HepG2 (cell line): Measurements from ENCODE around the gene MMP7. TPM values are rescaled to one million over a fixed set of nuclear protein-coding genes. Genes with fewer than 3 reads are reported as not detected.

Experiments
- ATAC-seq: fragments of 200-7000 bp; cut with Tn5 transposase; 3 replicates; pipeline ENCODE4 v1.9.1; 2020; ENCODE audit warnings: mild to moderate bottlenecking, moderate library complexity
- BruUV-seq: library from RNA; stranded (reverse); fragments of 400-500 nt; replicated peaks from 2 replicates; lab custom pipeline; 2021; lab: Mats Ljungman, UMichigan
- CTCF ChIA-PET: fragments of 300-600 bp; formaldehyde crosslinking; extraction: SDS; loops from one replicate; lab custom pipeline; 2021; ENCODE audit warnings: low total read pairs, inconsistent platforms, low intra/inter-chr PET ratio; lab: Yijun Ruan, JAX
- POLR2A ChIA-PET: fragments of 350-600 bp; sonication (Branson Sonifier 250); formaldehyde crosslinking; loops from one replicate; lab custom pipeline; 2020; ENCODE audit warnings: antibody characterized with exemption, inconsistent platforms; lab: Yijun Ruan, JAX
- DNase-seq: peaks from one replicate; pipeline ENCODE4 v3.0.0-alpha.2; 2015; ENCODE audit warnings: low spot score
- FAIRE-seq: peaks from 3 replicates; lab custom pipeline; 2011; peaks lifted over from hg19 to GRCh38; lab: Jason Lieb, UNC
- H2AFZ ChIP-seq: one replicate; pipeline ENCODE4 v1.6.1; 2011; ENCODE audit warnings: low read length, inconsistent platforms
- H3K27ac ChIP-seq: fragments of 300-600 bp; 3 replicates; pipeline ENCODE4 v1.8.0; 2011; ENCODE audit warnings: mixed run types, mild to moderate bottlenecking, mixed read lengths, low read length, inconsistent platforms; ENCODE audit not compliant: insufficient read depth; ENCODE audit errors: extremely low read length
- H3K27me3 ChIP-seq, 2 experiments: fragments of 200-600 bp in 1 of 2; 2 replicates in 1 of 2; 3 replicates in 1 of 2; pipeline versions ENCODE4 v1.6.0 to v1.8.0; 2011; ENCODE audit warnings: low read length in 2 of 2, mild to moderate bottlenecking in 2 of 2, moderate library complexity in 2 of 2, inconsistent platforms in 1 of 2; ENCODE audit not compliant: insufficient read depth in 2 of 2, control insufficient read depth in 1 of 2
- H3K36me3 ChIP-seq, 2 experiments: fragments of 200-600 bp in 1 of 2; replicated peaks in 1 of 2; 2 replicates in 1 of 2; 3 replicates in 1 of 2; pipeline versions ENCODE4 v1.5.1 to v1.8.0; 2011; ENCODE audit warnings: low read length in 2 of 2, inconsistent platforms in 1 of 2; ENCODE audit not compliant: insufficient read depth in 2 of 2, control insufficient read depth in 1 of 2
- H3K4me1 ChIP-seq: 2 replicates; pipeline ENCODE4 v1.5.1; 2012; ENCODE audit warnings: low read length, inconsistent platforms; ENCODE audit not compliant: insufficient read depth
- H3K4me2 ChIP-seq: 2 replicates; pipeline ENCODE4 v1.6.0; 2011; ENCODE audit warnings: low read depth, low read length, inconsistent platforms
- H3K4me3 ChIP-seq, 3 experiments: fragments of 200-600 bp in 1 of 3; sonication (generic), shearing (Covaris generic) in 1 of 3; replicated peaks in 1 of 3; 2 replicates each; pipeline ENCODE4 v1.5.1; 2011 to 2016; ENCODE audit warnings: low read length in 3 of 3, inconsistent platforms in 2 of 3, low read depth in 2 of 3, mild to moderate bottlenecking in 2 of 3, control low read depth in 1 of 3, mixed read lengths in 1 of 3; ENCODE audit not compliant: insufficient read depth in 1 of 3
- H3K79me2 ChIP-seq: one replicate; pipeline ENCODE4 v1.6.1; 2011; ENCODE audit warnings: low read length, inconsistent platforms; ENCODE audit not compliant: insufficient read depth
- H3K9ac ChIP-seq: 2 replicates; pipeline ENCODE4 v1.6.0; 2011; ENCODE audit warnings: mild to moderate bottlenecking, low read depth, low read length, inconsistent platforms; ENCODE audit not compliant: insufficient read depth
- H3K9me3 ChIP-seq: 2 replicates; pipeline ENCODE4 v1.5.1; 2012; ENCODE audit warnings: mild to moderate bottlenecking, low read length
- H4K20me1 ChIP-seq: 2 replicates; pipeline ENCODE4 v1.6.0; 2011; ENCODE audit warnings: inconsistent platforms, mild to moderate bottlenecking, low read length, moderate library complexity; ENCODE audit not compliant: insufficient read depth
- BRD4 ChIP-seq: sonication (generic); formaldehyde crosslinking; IDR thresholded peaks from 2 replicates; pipeline ENCODE4 v1.4.0; 2020; ENCODE audit warnings: missing genetic modification reagents
- FUBP1 ChIP-seq: sonication (generic); formaldehyde crosslinking; IDR thresholded peaks from 2 replicates; pipeline ENCODE4 v1.5.1; 2020; ENCODE audit warnings: missing genetic modification reagents, mild to moderate bottlenecking, borderline replicate concordance
- HDAC6 ChIP-seq: fragments of 200-600 bp; sonication (generic); IDR thresholded peaks from 2 replicates; pipeline ENCODE4 v1.7.0; 2017; ENCODE audit warnings: mild to moderate bottlenecking, antibody characterized with exemption, low read length, low read depth
- IRF9 ChIP-seq: sonication (generic); formaldehyde crosslinking; IDR thresholded peaks from 2 replicates; pipeline ENCODE4 v1.8.0; 2022; ENCODE audit warnings: missing genetic modification reagents, mild to moderate bottlenecking, borderline replicate concordance
- NR2F6 ChIP-seq, 2 experiments: IDR thresholded peaks; 2 replicates each; pipeline ENCODE4 v1.6.1; 2016; ENCODE audit warnings: antibody characterized with exemption in 1 of 2, mild to moderate bottlenecking in 1 of 2
- TAF15 ChIP-seq: fragments of 200-400 bp; formaldehyde crosslinking; IDR thresholded peaks from one replicate; pipeline ENCODE4 v1.6.1; 2018; ENCODE audit warnings: mild to moderate bottlenecking, low read depth, low read length; ENCODE audit not compliant: poor library complexity, severe bottlenecking
- TRIM24 ChIP-seq: sonication (generic); formaldehyde crosslinking; IDR thresholded peaks from 2 replicates; pipeline ENCODE4 v1.8.0; 2022; ENCODE audit warnings: mild to moderate bottlenecking, missing genetic modification reagents
- ZMYM2 ChIP-seq: sonication (generic); formaldehyde crosslinking; IDR thresholded peaks from 2 replicates; pipeline ENCODE4 v1.8.0; 2022; ENCODE audit warnings: mild to moderate bottlenecking, missing genetic modification reagents
- ZNF484 ChIP-seq: sonication (generic); formaldehyde crosslinking; IDR thresholded peaks from 2 replicates; pipeline ENCODE4 v1.5.1; 2020; ENCODE audit warnings: mild to moderate bottlenecking, low read depth, missing genetic modification reagents, borderline replicate concordance
- ZNF747 ChIP-seq: sonication (generic); formaldehyde crosslinking; IDR thresholded peaks from 2 replicates; pipeline ENCODE4 v1.8.1; 2023; ENCODE audit warnings: missing genetic modification reagents, mild to moderate bottlenecking, borderline replicate concordance
- WGBS: methylation state at CpG from one replicate; pipeline ENCODE4 v1.1.6; 2017; ENCODE audit warnings: low lambda C conversion rate; 5-methylcytosine and 5-hydroxymethylcytosine counted together
- in situ Hi-C: cut with HindIII; loops from 2 replicates; pipeline ENCODE4 v1.10.0; 2017; ENCODE audit warnings: low pct_unique_long_range_greater_than_20kb; ENCODE audit not compliant: extremely low pct_ligation_motif_present
- intact Hi-C: fragments of 100-400 bp; cut with micrococcal nuclease; formaldehyde crosslinking; loops from one replicate; pipeline ENCODE4 v1.10.0; 2022; ENCODE audit not compliant: unreplicated experiment
- polyA plus RNA-seq, 8 experiments: library from polyadenylated mRNA; depleted of rRNA in 3 of 8; stranded (reverse) in 7 of 8; unstranded in 1 of 8; fragments of >200 nt; fragmentation: Illumina TruSeq in 4 of 8; extraction: Trizol in 4 of 8; gene quantifications; 2 replicates each; pipeline versions ENCODE4 v1.2.1 to v1.2.3, GENCODE V29; 2011 to 2016; ENCODE audit warnings: low read depth in 4 of 8, missing spikeins in 1 of 8, mixed read lengths in 1 of 8; ENCODE audit not compliant: insufficient read depth in 1 of 8
- total RNA-seq, 5 experiments: library from RNA; depleted of rRNA; stranded (reverse); fragments of >200 nt; fragmentation: Illumina TruSeq; extraction: Trizol; gene quantifications; 2 replicates each; pipeline ENCODE4 v1.2.3, GENCODE V29; 2016; ENCODE audit warnings: low read depth in 1 of 5
- TF ChIP-seq, protein P1 (sequence below): sonication (generic); formaldehyde crosslinking; IDR thresholded peaks from 2 replicates; pipeline ENCODE4 v1.8.1; 2023; ENCODE audit warnings: mild to moderate bottlenecking, missing genetic modification reagents
- TF ChIP-seq, protein P2 (sequence below): sonication (generic); formaldehyde crosslinking; conservative IDR thresholded peaks from 2 replicates; pipeline ENCODE4 v1.8.0; 2022; ENCODE audit warnings: mild to moderate bottlenecking, moderate library complexity, missing genetic modification reagents

The MMP7 gene
- total and polyA plus RNA-seq, 2 of the 13 experiments (the other 11 are each of a cell fraction or from before 2014, with no cell fraction given), result 0.17 TPM; not detected in 1

- H3K27ac ChIP-seq, result no peak overlapping the region
These were observed 15.9 kb upstream of the MMP7 start for GRCh38 chr11:102546427-102546826.

DNA sequence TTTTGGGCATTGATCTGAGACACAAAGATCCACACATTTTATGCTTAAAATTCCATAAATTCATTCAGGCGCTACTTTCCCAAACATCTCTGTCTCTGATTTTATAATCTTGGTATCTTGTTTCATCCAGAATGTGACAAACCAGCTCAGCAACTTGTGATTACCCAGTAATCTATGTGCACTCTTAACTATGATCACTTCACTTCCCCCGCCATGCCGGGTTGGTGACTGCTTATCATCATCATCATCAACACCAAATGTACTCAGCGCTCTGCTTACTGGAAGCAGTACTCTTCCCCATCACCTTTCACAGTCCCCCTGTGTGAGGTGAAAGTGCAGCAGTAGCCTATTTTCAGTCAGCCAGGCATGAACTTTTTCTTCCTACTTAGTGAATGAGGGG is 15.2 kb upstream of the MMP7 start:
- Histone ChIP-seq H3K27me3 (no peaks in the 10 kb centered on the region; a peak in 1 of 5 replicates), H3K4me1 (no peaks in the 10 kb centered on the region), H3K4me3 (no peak overlapping the region), H3K36me3 (no peaks in the 10 kb centered on the region), H3K4me2 (no peak overlapping the region), H3K9me3 (no peaks in the 10 kb centered on the region), H4K20me1 (no peaks in the 10 kb centered on the region), H3K27ac (no peak overlapping the region), H2AFZ (no peak overlapping the region), H3K9ac (no peak overlapping the region), H3K79me2 (no peaks in the 10 kb centered on the region)
- in situ Hi-C loops (no loop called here), intact Hi-C loops (no loop called here)
- 57% methylated on average over 4 of the region's 4 CpGs for WGBS
- ChIA-PET CTCF (no interaction called here), POLR2A (no interaction called here)
- no peak for FAIRE-seq
- BruUV-seq, result no TSS peak
- TF ChIP-seq IRF9 (CRISPR knock-in tag) (no peak), TRIM24 (CRISPR knock-in tag) (no peak), ZNF747 (CRISPR knock-in tag) (no peak), ZNF484 (CRISPR knock-in tag) (no peak), ZMYM2 (no peak), FUBP1 (CRISPR knock-in tag) (no peak), NR2F6 (IDR thresholded peaks at IDR 0.05) (no peak), NR2F6 (CRISPR knock-in tag; IDR thresholded peaks at IDR 0.05) (no peak)
- TF ChIP-seq, protein P1, sequence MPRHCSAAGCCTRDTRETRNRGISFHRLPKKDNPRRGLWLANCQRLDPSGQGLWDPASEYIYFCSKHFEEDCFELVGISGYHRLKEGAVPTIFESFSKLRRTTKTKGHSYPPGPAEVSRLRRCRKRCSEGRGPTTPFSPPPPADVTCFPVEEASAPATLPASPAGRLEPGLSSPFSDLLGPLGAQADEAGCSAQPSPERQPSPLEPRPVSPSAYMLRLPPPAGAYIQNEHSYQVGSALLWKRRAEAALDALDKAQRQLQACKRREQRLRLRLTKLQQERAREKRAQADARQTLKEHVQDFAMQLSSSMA, result no peak
- TF ChIP-seq, protein P2, sequence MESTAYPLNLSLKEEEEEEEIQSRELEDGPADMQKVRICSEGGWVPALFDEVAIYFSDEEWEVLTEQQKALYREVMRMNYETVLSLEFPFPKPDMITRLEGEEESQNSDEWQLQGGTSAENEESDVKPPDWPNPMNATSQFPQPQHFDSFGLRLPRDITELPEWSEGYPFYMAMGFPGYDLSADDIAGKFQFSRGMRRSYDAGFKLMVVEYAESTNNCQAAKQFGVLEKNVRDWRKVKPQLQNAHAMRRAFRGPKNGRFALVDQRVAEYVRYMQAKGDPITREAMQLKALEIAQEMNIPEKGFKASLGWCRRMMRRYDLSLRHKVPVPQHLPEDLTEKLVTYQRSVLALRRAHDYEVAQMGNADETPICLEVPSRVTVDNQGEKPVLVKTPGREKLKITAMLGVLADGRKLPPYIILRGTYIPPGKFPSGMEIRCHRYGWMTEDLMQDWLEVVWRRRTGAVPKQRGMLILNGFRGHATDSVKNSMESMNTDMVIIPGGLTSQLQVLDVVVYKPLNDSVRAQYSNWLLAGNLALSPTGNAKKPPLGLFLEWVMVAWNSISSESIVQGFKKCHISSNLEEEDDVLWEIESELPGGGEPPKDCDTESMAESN (CRISPR knock-in tag), result no peak
- ATAC-seq, result no peak
- DNase-seq, result no peak

More at GRCh38 chr11:102546427-102546826, 15.9 kb upstream of the MMP7 start:
- no peak overlapping the region for H3K4me3 ChIP-seq
- H3K4me2 ChIP-seq, result no peak overlapping the region
- CTCF ChIA-PET, result no interaction called here
- H3K9me3 ChIP-seq, result no peaks in the 10 kb centered on the region
- ATAC-seq, result no peak
- no peaks in the 10 kb centered on the region for H3K36me3 ChIP-seq
- in situ Hi-C loops, result no loop called here
- no peaks in the 10 kb centered on the region for H3K79me2 ChIP-seq
- no peak overlapping the region for H3K9ac ChIP-seq
- no peak for DNase-seq
- no peak overlapping the region for H2AFZ ChIP-seq
- POLR2A ChIA-PET, result no interaction called here
- no peaks in the 10 kb centered on the region; a peak in 1 of 5 replicates for H3K27me3 ChIP-seq
- BruUV-seq, result no TSS peak
- WGBS, result 15% methylated on average over 4 of the region's 4 CpGs
- TF ChIP-seq BRD4 (CRISPR knock-in tag) (no peak), HDAC6 (no peak), TAF15 (no peak)
- no peaks in the 10 kb centered on the region for H4K20me1 ChIP-seq
- intact Hi-C loops, result no loop called here
- no peaks in the 10 kb centered on the region for H3K4me1 ChIP-seq
- no peak for FAIRE-seq
